Hepatocyte (in vitro differentiated cells): ENCODE results near the gene ARHGAP33. TPM values are rescaled to one million over a fixed set of nuclear protein-coding genes. Genes with fewer than 3 reads are reported as not detected.

Source experiments
- DNase-seq: peaks from one replicate; pipeline ENCODE4 v3.0.0-alpha.2; 2016; ENCODE audit warnings: low spot score
- H2AFZ ChIP-seq: fragments of 200-600 bp; sonication (generic); 2 replicates; pipeline ENCODE4 v1.6.0; 2016; ENCODE audit warnings: antibody characterized with exemption, mild to moderate bottlenecking
- H3K27ac ChIP-seq: fragments of 200-600 bp; sonication (generic); 2 replicates; pipeline ENCODE4 v1.5.1; 2016; ENCODE audit warnings: mild to moderate bottlenecking
- H3K27me3 ChIP-seq: fragments of 200-600 bp; sonication (generic); 2 replicates; pipeline ENCODE4 v1.6.1; 2016
- H3K36me3 ChIP-seq: fragments of 200-600 bp; sonication (generic); replicated peaks from 2 replicates; pipeline ENCODE4 v1.5.1; 2016; ENCODE audit warnings: low read depth; ENCODE audit not compliant: insufficient read depth
- H3K4me1 ChIP-seq: fragments of 200-600 bp; sonication (generic); 2 replicates; pipeline ENCODE4 v1.5.1; 2016; ENCODE audit warnings: mild to moderate bottlenecking, moderate library complexity; ENCODE audit not compliant: insufficient read depth
- H3K4me2 ChIP-seq: fragments of 200-600 bp; sonication (generic); 2 replicates; pipeline ENCODE4 v1.6.0; 2016
- H3K4me3 ChIP-seq: fragments of 200-600 bp; sonication (generic); 2 replicates; pipeline ENCODE4 v1.5.1; 2016; ENCODE audit warnings: mild to moderate bottlenecking
- H3K79me2 ChIP-seq: fragments of 200-600 bp; sonication (generic); 2 replicates; pipeline ENCODE4 v1.6.0; 2017; ENCODE audit warnings: mild to moderate bottlenecking
- H3K9me2 ChIP-seq: fragments of 200-600 bp; sonication (generic); replicated peaks from 2 replicates; pipeline ENCODE4 v1.6.0; 2017; ENCODE audit warnings: mild to moderate bottlenecking; ENCODE audit not compliant: insufficient read depth
- H3K9me3 ChIP-seq: fragments of 200-600 bp; sonication (generic); 2 replicates; pipeline ENCODE4 v1.5.1; 2016; ENCODE audit warnings: low read depth, mild to moderate bottlenecking
- H4K20me1 ChIP-seq: fragments of 200-600 bp; sonication (generic); 2 replicates; pipeline ENCODE4 v1.6.0; 2016; ENCODE audit warnings: mild to moderate bottlenecking; ENCODE audit not compliant: insufficient read depth, poor library complexity, severe bottlenecking
- CTCF ChIP-seq: fragments of 200-600 bp; sonication (generic); IDR thresholded peaks from 2 replicates; pipeline ENCODE4 v1.5.1; 2016; ENCODE audit warnings: antibody characterized with exemption, mild to moderate bottlenecking; ENCODE audit not compliant: poor library complexity
- EZH2 ChIP-seq: fragments of 200-600 bp; sonication (generic); IDR thresholded peaks from 2 replicates; pipeline ENCODE4 v1.6.1; 2016; ENCODE audit warnings: antibody characterized with exemption, mild to moderate bottlenecking, borderline replicate concordance
- EZH2phosphoT487 ChIP-seq: fragments of 200-600 bp; sonication (generic); IDR thresholded peaks from one replicate; pipeline ENCODE4 v1.6.1; 2018; ENCODE audit warnings: antibody characterized with exemption, mild to moderate bottlenecking, low read depth, moderate library complexity; ENCODE audit not compliant: unreplicated experiment, severe bottlenecking
- WGBS: methylation state at CpG from one replicate; pipeline ENCODE4 v1.1.6; 2016; ENCODE audit warnings: low lambda C conversion rate; ENCODE audit errors: missing lambda C conversion rate; 5-methylcytosine and 5-hydroxymethylcytosine counted together
- polyA plus RNA-seq: library from polyadenylated mRNA; unstranded; fragments of >200 nt; fragmentation: Nextera tagmentation; extraction: Ambion mirVana; gene quantifications from 2 replicates; pipeline ENCODE4 v1.2.1, GENCODE V29; 2016
- total RNA-seq: library from RNA; depleted of rRNA; stranded (reverse); fragments of >200 nt; gene quantifications from 2 replicates; pipeline ENCODE4 v1.2.3, GENCODE V29; 2014

Gene ARHGAP33
- total and polyA plus RNA-seq, 2 experiments from 2014 or later, result 6.7 to 7.9 TPM

GRCh38 chr19:35727956-35728706, 47.2 kb upstream of the ARHGAP33 start:
- no peak overlapping the region for H3K4me2 ChIP-seq
- H3K9me2 ChIP-seq, result no peaks in the 10 kb centered on the region
- no peaks in the 10 kb centered on the region for H4K20me1 ChIP-seq
- DNase-seq, result no peak
- 91% methylated on average over 17 of the region's 19 CpGs for WGBS
- TF ChIP-seq CTCF (no peak), EZH2phosphoT487 (no peak), EZH2 (no peak)
- no peak overlapping the region for H2AFZ ChIP-seq
- H3K27me3 ChIP-seq, result no peaks in the 10 kb centered on the region
- H3K4me3 ChIP-seq, result no peak overlapping the region
- no peaks in the 10 kb centered on the region for H3K4me1 ChIP-seq
- H3K36me3 ChIP-seq, result no peaks in the 10 kb centered on the region
- H3K27ac ChIP-seq, result no peak overlapping the region
- no peaks in the 10 kb centered on the region for H3K9me3 ChIP-seq
- no peaks in the 10 kb centered on the region for H3K79me2 ChIP-seq

GRCh38 chr19:35729021-35729420, 46.3 kb upstream of the ARHGAP33 start:
- Histone ChIP-seq H3K27me3 (no peaks in the 10 kb centered on the region), H3K4me1 (no peaks in the 10 kb centered on the region), H3K27ac (no peak overlapping the region), H3K4me2 (no peak overlapping the region), H3K9me3 (no peaks in the 10 kb centered on the region), H3K4me3 (no peak overlapping the region), H3K9me2 (no peaks in the 10 kb centered on the region), H3K36me3 (no peaks in the 10 kb centered on the region), H4K20me1 (no peaks in the 10 kb centered on the region), H3K79me2 (no peaks in the 10 kb centered on the region), H2AFZ (no peak overlapping the region)
- 97% methylated on average over 18 of the region's 18 CpGs for WGBS
- no peak for DNase-seq
- TF ChIP-seq EZH2, result no peak
- TF ChIP-seq EZH2phosphoT487, result no peak

- Histone ChIP-seq H3K27ac (no peak overlapping the region), H3K79me2 (no peaks in the 10 kb centered on the region), H3K4me2 (no peak overlapping the region), H3K9me3 (no peaks in the 10 kb centered on the region), H4K20me1 (no peaks in the 10 kb centered on the region), H3K4me1 (no peaks in the 10 kb centered on the region), H3K27me3 (no peaks in the 10 kb centered on the region), H3K36me3 (no peaks in the 10 kb centered on the region), H3K9me2 (no peaks in the 10 kb centered on the region), H3K4me3 (no peak overlapping the region), H2AFZ (no peak overlapping the region)
- WGBS, result 87% methylated on average over 11 of the region's 11 CpGs
- DNase-seq, result no peak
- TF ChIP-seq EZH2phosphoT487, result no peak
Measured at GRCh38 chr19:35729763-35730162, 45.6 kb upstream of the ARHGAP33 start.

GRCh38 chr19:35730326-35730725, 45.0 kb upstream of the ARHGAP33 start:
- Histone ChIP-seq H3K36me3 (no peaks in the 10 kb centered on the region), H3K79me2 (no peaks in the 10 kb centered on the region), H3K9me3 (no peaks in the 10 kb centered on the region), H3K4me1 (no peaks in the 10 kb centered on the region), H3K27me3 (no peaks in the 10 kb centered on the region), H3K9me2 (no peaks in the 10 kb centered on the region), H4K20me1 (no peaks in the 10 kb centered on the region), H2AFZ (no peak overlapping the region), H3K27ac (no peak overlapping the region), H3K4me3 (no peak overlapping the region), H3K4me2 (no peak overlapping the region)
- DNase-seq, result no peak
- 94% methylated on average over 18 of the region's 18 CpGs for WGBS
- TF ChIP-seq EZH2phosphoT487 (no peak), EZH2 (no peak), CTCF (no peak)
